CD1c-positive myeloid dendritic cell (primary cell): ENCODE data around the gene SCYGR4.

Experiments
- DNase-seq: peaks from one replicate; pipeline ENCODE4 v3.0.0-alpha.2; 2016; ENCODE audit errors: extremely low spot score

Gene SCYGR4

DNA sequence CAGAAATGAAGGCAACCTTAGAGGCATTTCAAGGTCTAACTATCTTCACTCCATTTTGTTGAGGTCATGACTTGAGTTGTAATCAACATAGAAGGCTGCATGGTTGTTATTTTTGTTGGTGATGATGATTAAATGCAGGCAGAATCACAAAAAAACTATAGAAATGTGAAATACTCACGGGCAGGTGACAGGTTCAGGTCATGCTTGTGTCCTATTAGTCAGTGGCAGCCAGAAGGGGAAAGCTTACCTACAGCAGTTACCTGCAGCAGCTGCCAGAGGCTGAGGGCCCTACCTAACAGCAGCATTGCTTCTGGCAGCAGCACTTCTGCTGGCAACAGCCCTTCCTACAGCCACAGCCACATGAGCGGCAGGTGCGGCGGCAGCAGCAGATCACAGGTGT, 3.1 kb upstream of the SCYGR4 start:
- DNase-seq: no peak

DNA sequence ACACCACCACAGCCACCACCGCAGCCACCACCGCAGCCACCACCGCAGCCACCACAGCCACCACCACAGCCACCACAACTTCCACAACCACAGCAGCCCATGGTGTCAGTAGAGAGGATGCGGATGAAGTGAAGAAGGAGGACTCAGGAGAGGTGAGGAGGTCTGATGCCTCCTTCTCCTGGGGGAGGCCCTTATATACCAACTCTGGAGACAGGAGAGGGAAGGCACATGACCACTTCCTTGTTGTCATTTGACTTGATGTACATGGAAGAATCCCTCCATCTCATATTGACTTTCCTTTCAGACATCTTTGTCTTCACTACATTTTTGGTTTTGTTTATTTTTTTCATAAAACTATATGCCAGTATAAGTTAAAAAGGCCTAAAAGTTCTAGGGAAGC, 2.6 kb upstream of the SCYGR4 start, which contains the start of gene SCYGR3:
SCYGR3 (minus strand) TSS at position 101 of the 400 bp plus-strand sequence; CDS start at position 101, 0 bp downstream.
- DNase-seq: no peak

DNA sequence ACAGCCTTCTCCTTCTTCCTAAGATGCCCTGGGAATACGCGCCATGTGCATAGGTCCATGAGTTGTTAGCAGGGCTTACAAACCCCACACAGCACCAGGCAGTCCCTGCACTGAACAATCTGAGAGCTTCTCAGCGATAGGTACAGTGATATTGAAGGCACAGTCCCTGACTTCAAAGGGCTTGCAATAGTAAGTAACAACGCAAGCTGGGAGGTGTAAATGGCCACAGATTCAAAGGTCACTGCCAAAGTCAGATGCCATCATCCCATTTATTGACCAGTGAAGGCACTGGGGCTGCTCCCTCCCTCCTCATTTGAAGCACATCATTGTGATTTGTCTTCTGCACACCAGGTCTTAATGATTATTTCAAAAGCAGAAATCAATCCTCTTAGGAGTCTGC, 2.1 kb upstream of the SCYGR4 start:
- no peak for DNase-seq

DNA sequence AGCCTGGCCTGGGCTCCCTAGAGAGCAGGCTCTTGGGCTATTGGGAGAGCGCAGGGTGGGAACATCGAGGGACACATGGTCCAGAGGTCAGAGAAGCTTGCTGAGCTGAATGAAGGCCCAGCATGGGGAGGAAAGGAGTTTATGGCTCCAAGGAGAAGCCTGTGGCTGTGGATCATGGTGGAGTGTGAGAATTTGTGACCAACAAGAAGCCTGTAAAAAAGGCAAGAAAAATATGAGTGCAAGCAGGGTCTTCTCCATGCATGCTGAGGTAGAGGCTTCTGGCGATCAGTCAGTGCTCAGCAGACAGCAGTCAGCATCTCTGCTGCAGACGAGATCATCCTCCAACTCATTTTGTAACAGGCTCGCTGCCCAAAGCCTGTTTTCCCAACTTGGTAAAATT, 1.4 kb upstream of the SCYGR4 start:
- no peak for DNase-seq

DNA sequence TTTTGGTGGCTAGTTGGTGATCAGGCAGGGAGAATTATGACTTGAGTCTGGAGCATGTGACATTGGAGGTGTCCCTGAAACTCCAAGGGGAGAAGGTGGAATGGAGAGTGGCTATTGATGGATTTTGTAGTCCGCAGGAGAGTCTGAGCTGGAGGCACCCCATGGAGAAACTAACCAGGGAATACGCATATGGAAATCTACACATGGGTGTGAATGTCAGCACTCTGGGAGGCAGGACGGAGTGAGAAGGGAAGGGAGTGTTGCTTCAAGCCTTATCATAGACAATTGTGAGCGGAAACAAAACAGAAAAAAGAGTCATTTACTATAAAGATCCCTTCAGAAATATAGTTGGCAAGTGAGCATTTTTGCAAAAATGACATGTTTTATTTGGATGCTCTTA, 667 bp upstream of the SCYGR4 start:
- DNase-seq: no peak

DNA sequence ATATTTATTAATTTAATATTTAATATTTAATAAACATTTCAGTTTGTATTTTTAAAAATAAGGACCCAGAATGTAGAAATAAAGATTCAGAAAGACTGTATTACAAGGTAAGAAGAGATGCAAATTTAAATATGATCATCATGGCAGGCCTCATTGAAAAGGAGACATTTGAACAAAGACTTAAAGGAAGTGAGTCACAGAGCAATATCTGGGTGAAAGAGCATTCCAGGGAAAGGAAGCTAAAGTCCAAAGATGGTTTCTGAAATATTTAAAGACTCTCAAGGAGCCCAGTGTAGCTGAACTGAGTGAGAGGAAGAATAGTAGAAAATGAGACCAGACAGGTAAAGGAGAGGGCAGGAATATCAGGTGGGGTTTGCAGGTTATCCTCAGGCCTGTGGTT, 5.9 kb downstream of the SCYGR4 start:
- DNase-seq: peak; percentile 5

DNA sequence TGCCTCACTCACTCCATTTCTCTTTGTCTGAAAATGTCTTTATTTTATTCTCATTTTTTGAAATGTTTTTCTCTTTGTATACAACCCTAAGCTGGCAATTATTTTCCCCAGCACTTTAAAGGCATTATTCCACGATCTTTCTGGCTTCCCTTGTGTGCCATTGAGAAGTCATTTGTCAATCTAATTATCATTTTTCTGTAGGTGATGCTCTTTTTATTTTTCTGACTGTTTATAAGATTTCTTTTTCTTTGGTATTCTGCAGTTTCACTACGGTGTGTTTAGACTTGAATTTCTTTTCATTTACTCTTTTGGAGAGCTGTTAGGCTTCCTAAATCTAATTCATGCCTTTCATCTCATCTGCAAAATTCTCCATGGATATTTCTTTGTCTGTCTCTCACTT, 8.1 kb downstream of the SCYGR4 start:
- DNase-seq: no peak

DNA sequence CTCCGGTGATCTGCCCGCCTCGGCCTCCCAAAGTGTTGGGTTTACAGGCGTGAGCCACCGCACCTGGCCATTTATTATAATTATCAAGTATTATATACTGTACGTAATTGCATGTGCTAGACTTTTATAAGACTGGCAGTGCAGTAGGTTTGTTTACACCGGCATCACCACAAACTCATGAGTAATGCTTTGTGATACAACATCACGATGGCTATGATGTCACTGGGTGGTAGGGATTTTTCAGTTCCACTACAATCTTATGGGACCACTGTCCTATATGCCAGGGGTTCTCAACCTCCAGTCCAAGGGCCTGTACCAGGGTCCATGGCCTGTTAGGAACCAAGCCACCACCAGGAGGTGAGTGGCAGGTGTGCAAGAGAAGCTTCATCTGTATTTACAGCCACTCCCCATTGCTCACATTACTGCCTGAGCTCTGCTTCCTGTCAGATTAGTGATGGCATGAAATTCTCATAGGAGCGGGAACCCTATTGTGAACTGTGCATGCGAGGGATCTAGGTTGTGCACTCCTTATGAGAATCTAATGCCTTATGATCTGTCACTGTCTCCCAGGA, 9.4 kb downstream of the SCYGR4 start:
- DNase-seq: no peak

DNA sequence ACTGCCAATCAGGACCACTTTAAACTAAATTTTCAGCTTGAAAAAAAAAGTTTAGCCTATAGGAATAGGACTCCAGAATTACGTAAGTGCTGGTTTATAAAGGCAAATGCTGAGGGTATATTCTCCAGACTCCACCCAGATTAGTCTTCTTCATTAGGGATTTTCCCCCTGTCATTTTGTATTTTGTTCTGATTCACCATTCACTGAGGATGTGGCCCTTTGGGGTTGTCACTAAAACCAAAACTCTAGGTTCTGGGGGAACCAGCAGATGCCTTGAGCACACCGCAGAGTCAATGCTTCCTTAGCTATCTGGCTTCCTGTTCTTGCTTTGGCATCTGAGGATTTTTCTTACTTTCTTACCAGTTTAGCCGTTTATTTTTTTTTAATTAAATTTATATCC, 10.5 kb downstream of the SCYGR4 start:
- no peak for DNase-seq

DNA sequence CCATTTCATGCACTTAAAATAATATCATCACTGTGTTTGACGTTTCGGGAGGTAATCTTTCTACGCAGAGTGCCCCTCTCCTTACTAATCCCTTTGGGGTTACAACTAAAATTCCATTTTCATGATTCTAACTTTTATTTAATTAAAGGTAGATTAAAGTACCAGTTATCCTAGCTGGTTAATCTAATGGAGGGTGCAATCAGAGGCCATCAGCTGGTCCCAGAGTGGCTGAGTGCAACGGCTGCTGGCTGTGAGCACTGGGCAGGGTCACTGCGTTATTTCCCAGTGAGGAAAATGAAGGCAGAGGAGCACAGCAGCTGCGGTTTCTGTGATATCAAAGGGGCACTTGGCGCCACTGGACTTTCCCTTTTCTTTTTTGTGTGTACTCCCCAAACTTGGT, 12.1 kb downstream of the SCYGR4 start:
- no peak for DNase-seq

DNA sequence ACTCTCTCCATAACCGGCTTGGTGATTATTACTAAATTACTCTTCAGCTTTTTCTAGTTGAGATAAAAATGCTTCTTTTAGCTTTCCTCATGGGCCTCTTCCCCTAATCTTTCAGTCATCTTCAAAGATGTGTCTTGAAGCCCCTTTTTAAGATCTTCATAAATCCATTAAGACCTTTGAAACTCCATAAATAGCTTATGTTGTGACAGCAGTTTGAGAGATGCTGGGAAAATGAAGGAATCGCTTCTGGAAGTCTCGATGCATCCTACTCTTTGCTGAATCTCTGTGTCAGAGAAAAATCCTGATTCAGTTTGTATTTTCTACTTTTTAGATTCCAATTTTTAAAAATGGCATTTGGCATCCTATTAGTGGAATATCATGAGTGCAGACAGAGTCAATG, 13.0 kb downstream of the SCYGR4 start:
- no peak for DNase-seq

DNA sequence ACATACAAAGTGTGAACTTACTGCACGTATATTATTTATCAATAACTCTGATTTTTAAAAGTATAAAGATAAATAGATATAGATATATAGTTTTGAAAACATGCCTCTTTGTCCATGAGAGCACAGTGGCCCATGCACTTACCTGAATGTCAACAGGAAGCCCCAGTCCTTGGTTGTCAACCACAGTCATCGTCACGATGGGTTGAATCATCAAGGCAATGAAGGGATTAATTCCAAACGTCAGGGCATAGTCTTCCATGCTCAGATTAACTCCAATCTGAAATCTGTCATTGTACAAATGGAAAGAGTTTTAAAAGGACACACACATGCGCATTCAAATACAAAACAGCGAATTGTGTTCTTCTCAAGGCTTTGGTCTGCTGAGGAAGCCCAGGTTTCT, 15.5 kb downstream of the SCYGR4 start:
- DNase-seq: no peak

DNA sequence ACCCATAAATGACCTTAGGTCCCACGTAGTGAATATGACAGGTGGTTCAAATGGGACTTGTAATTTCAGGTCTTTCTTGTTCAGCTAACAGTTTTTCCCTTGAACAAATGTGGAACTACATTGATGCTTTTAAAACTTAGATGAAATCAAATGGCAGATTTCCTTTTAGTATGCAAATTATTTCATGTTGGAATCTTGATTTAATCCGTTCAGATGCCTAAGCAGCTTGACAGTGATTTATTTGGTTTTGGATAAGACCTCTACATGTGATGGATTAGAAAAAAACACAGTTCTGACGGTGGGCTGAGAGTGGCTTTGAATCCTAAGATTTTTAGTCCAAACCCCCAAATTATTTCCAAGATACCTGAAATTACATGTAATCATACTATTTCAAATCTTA, 16.9 kb downstream of the SCYGR4 start:
- DNase-seq: no peak

DNA sequence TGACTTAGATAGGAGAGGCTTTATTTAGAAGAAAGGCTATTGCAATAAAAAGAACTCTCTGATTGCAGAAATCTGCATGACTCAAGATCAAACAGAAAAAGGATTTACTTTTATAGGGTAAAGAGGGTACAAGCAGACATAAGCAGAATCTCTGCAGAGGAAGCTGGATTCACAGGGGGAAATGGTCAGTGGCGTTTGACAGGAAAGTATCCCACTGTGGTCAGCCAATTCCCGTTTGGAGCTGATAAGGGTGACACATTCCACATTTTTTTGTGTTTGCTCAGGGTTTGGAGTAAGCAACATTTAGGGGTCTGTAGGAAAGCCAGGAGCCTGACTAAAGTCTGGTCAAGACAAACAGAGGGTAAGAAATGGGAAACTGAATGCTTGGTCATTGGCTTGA, 25.4 kb downstream of the SCYGR4 start:
- no peak for DNase-seq

DNA sequence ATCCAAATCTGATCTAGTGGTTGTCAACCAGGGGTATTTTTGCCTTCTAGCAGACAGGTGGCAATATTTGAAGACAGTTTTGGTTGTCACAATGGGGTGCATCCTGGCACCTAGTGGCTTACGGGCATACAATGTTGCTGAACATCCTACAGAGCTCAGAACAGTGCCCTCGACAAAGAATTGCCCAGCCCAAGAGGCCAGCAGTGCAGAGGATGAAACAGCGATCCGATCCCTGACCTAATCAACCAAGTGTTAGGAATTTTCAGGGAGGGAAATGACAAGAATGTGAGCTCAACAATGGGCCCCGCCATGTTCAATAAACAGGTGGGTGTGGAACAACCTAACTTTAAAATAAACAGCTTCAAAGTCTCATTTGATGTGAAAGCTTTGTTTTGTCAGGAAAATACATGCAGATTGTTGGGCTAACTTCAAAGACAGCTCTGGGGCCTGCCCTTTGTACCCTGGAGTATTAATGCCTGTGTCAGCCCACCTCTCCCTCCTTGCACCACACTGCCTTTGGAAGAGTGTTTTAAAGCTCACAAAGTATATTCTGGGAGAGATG, 26.8 kb downstream of the SCYGR4 start:
- DNase-seq: no peak

DNA sequence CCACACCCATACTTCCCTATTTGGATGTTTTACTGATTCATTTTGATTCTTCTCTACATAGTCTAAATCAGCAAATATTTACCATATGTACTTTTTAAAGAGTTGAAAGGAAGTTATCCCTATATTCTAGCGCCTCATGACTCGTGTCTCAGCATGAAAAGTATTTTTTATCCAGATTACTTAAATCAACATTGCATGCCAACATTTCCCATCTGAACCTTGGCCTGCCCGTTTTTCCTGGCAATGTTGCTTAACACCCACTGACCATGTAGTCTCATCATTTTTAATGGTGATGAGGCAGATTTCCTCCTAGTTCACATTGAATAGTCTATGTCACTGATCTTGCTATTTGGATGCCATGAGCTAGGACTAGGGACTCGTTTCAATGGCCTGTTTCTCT, 36.1 kb downstream of the SCYGR4 start:
- peak; percentile 3 for DNase-seq

DNA sequence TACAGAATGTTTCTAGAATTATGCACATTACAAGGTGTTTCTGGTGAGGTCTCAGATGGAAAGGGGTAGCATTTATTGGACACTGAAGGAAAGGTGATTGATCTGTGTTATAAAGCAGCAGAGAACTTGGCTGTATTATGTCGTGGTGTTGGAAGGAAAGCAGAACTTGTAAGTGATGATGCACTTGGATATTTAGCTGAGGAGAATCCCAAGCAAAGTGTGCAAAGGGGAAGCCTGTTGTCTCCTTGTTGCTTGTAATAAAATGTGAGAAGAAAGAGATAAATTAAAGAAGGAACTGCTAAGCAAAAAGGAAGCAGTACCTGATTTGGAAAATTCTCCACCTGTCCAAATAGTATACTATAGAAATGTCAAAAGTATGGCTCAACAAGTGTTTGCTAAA, 37.1 kb downstream of the SCYGR4 start:
- DNase-seq: no peak

DNA sequence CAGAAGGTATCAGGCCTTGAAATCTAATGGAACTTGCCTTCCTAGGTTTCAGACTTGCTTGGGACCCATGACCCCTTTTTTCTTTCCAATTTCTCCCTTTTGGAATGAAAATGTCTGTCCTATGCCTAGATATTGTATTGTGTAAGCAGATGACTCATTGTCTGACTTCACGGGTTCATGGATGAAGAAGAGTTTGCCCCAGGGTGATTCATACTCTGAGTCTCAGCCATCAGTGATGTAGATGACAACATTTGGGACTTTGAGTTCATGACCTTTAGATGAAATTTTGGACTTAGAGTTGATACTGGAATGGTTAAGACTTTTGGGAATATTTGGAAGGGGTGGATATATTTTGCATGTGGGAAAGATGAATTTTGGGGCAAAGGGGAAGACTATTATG, 38.2 kb downstream of the SCYGR4 start:
- DNase-seq: peak; percentile 48

DNA sequence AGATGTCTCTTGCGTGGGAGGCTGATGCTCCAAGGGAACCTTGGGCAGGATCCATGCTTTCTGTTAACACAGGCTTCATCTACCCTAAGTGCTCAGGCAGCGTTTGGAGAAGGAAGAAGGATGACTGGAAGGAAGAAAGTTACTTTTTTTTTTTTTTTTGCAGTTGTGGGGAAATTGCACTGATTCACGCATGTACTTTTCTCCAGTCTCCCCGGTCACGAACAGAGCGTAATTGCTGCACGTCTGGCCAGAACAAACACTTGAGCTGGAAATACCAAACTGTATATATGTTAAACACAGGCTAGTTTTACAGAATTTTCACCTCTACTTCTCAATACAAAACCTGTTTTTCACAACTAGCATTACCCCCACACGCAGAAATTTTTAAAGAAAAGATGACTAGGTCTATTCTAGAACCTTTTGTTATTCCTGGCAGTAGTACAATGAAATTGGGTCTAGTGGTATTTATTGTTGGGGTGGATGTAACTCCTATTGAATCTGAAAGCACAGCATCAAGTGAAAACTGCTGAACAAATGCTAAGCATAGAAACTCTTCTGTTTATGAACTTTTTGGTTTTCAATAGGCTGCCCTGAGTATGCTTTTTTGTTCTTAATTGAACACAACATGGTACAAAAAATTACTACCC, 40.0 kb downstream of the SCYGR4 start:
- DNase-seq: no peak

DNA sequence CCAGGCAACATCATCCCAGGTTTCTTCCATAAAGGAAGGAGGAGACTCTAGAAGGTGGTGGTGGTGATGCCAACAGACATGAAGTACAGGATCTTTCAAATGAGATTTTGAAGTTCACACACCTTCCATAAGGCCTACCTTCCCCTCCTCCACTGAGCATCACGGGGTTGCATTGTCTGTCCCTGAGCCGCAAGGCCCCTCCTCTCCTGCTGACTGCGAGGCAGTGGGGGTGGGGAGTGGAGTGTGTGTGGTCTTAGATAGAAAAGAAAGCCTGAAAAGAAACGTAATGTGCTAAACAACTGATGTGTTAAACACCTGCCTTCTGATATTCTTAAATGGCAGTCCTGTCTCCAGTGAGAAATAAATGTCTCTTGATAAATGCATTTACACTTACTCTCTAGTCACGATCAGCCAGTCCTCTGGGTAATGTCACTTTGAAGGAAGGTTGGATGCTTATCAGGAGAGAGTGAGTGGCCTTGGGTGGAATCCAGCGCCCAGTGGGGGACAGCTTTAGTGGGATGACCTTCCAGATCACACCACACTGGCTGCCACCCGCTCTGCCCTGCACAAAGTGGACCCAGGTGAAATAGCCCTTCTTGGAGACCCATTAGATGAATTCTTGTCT, 43.8 kb downstream of the SCYGR4 start:
- DNase-seq: no peak

DNA sequence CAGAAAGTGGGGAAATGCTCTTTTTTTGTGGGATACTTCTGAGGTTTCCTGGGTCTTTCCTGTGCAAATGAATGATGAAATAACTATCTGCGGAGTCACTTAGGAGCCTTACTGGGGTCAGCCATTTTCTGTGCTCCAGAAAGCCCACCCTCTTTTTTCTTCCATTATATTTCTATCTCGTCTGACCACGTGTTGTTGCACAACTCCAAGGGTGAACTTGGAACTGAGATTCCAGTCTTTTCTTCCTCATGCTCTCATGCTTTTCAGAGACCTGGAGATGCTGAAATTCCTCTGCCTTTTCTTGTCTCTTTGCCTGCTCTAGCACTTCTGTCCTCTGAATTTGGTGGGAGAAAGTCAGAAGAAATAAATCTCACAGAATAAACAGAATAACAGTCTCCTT, 44.5 kb downstream of the SCYGR4 start:
- no peak for DNase-seq

DNA sequence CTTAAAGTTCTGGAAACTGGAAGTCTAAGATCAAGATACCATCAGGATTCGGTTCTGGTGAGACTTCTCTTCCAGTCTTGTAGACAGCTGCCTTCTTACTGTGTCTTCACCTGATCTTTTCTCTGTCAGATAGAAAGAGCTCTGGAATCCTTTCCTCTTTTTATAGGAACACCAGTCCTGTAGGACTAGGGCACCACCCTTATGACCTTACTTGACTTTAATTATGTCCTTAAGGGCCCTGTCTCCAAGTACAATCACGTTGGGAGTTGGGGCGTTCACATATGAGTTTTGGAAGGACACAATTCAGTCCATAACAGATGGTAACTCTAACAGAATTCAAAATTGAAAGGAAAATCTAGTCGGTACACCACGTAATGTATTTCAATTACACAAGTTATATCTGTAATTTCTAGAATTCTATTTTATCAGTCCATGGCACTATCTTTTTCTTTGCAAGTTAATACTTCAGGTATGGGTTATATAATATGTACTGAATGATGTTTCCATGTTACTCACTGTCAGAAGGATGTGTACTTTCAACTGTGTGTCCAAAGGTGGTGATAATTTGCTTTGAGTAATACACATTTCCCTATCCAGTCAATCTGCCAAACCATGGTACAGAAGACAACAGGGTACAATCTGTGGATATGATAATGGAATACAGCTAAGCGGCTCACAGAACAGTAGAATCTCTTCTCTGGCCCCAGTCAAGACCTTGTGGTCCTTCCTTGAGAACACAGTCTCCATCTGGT, 48.1 kb downstream of the SCYGR4 start:
- no peak for DNase-seq
